Measurements from ENCODE around the gene SYT8.

DNA sequence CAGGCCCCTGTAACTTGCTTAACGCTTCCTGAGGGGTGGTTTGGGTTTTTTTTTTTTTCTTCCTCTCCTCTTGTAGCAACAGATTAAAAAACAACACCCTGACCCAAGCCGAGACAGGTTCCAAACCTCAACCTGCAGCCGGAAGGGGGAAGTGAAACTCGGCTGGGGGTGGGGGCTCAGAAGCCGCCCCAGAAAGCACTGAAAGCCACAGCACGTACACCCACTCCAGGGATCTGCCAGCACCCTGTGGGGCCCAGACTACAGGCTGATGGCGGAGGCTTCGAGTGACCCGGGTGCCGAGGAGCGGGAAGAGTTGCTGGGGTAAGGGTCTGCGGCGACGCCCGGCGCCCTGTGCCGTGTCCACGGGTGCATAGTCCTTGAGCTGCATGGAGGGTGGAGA lies 18.1 kb downstream of the SYT8 start, which contains the start of gene LSP1:
- no peak for TF ChIP-seq ZSCAN16 (tag by site-specific recombination; IDR thresholded peaks at IDR 0.05)
- TF ChIP-seq, protein P1, sequence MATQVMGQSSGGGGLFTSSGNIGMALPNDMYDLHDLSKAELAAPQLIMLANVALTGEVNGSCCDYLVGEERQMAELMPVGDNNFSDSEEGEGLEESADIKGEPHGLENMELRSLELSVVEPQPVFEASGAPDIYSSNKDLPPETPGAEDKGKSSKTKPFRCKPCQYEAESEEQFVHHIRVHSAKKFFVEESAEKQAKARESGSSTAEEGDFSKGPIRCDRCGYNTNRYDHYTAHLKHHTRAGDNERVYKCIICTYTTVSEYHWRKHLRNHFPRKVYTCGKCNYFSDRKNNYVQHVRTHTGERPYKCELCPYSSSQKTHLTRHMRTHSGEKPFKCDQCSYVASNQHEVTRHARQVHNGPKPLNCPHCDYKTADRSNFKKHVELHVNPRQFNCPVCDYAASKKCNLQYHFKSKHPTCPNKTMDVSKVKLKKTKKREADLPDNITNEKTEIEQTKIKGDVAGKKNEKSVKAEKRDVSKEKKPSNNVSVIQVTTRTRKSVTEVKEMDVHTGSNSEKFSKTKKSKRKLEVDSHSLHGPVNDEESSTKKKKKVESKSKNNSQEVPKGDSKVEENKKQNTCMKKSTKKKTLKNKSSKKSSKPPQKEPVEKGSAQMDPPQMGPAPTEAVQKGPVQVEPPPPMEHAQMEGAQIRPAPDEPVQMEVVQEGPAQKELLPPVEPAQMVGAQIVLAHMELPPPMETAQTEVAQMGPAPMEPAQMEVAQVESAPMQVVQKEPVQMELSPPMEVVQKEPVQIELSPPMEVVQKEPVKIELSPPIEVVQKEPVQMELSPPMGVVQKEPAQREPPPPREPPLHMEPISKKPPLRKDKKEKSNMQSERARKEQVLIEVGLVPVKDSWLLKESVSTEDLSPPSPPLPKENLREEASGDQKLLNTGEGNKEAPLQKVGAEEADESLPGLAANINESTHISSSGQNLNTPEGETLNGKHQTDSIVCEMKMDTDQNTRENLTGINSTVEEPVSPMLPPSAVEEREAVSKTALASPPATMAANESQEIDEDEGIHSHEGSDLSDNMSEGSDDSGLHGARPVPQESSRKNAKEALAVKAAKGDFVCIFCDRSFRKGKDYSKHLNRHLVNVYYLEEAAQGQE (tag by site-specific recombination; IDR thresholded peaks at IDR 0.05), result no peak
- no peak for TF ChIP-seq KLF9 (tag by site-specific recombination; IDR thresholded peaks at IDR 0.05; ENCODE audit: low read depth)
- no peak for TF ChIP-seq ZNF658 (tag by site-specific recombination; IDR thresholded peaks at IDR 0.05)
- TF ChIP-seq, protein P2, sequence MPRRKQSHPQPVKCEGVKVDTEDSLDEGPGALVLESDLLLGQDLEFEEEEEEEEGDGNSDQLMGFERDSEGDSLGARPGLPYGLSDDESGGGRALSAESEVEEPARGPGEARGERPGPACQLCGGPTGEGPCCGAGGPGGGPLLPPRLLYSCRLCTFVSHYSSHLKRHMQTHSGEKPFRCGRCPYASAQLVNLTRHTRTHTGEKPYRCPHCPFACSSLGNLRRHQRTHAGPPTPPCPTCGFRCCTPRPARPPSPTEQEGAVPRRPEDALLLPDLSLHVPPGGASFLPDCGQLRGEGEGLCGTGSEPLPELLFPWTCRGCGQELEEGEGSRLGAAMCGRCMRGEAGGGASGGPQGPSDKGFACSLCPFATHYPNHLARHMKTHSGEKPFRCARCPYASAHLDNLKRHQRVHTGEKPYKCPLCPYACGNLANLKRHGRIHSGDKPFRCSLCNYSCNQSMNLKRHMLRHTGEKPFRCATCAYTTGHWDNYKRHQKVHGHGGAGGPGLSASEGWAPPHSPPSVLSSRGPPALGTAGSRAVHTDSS (tag by site-specific recombination; IDR thresholded peaks at IDR 0.05), result no peak
- TF ChIP-seq MYNN (tag by site-specific recombination; IDR thresholded peaks at IDR 0.05; ENCODE audit: borderline replicate concordance), result no peak
- TF ChIP-seq CTCF (tag by site-specific recombination; IDR thresholded peaks at IDR 0.05), result no peak
- TF ChIP-seq TCF7L2 (IDR thresholded peaks at IDR 0.05; ENCODE audit: borderline replicate concordance, low read depth, low read length), result no peak
- no peak for TF ChIP-seq BCL11A (tag by site-specific recombination; IDR thresholded peaks at IDR 0.05; ENCODE audit: low read depth)
- TF ChIP-seq YY1 (tag by site-specific recombination; IDR thresholded peaks at IDR 0.05), result no peak
- no peak for TF ChIP-seq ZFP69B (tag by site-specific recombination; IDR thresholded peaks at IDR 0.05)
- TF ChIP-seq ZNF324 (tag by site-specific recombination; IDR thresholded peaks at IDR 0.05), result no peak
- no peak for TF ChIP-seq ZBTB7A (tag by site-specific recombination; IDR thresholded peaks at IDR 0.05; ENCODE audit: low read depth)

All from HEK293 (cell line).